CMK (cell line): Measurements from ENCODE around the gene OR8B3.
"Not testable (repeated sequence)": the region's sequence is repeated elsewhere in the genome, so short reads cannot be mapped to it uniquely, and the experiment has no call there.

Source experiments
- DNase-seq: peaks from one replicate; pipeline ENCODE4 v3.0.0-alpha.2; 2010; ENCODE audit warnings: low read depth

Gene OR8B3

GRCh38 chr11:124398924-124399323, at the start of gene OR8B3:
Gene OR8B3, minus strand, starts transcription at chr11:124399024. Its CDS starts 1,673 bp downstream, at chr11:124397351.
- no peak for DNase-seq

DNA sequence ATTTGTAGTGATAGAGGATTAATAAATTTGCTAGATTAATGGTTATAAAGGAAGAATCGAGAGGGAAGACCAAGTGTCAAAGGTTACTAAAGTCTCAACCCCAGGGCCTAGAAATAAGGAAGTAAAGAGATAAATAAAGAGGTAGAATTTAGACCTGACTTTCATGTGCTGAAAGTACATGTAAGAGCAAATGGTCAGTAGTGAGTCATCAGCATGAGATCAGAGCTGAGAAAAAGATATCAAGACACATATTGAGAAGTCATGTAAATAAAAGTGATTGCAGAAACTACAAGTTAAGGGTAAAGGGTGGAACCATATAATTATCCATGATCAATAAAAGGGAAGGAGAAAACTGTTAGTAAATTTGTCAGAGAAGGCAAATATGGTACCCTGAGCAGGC, 48.1 kb upstream of the OR8B3 start:
- no peak for DNase-seq

- no peak for DNase-seq
These were observed 46.9 kb upstream of the OR8B3 start, which contains the start of gene OR8B8 for GRCh38 chr11:124445646-124446150. Gene OR8B8, minus strand, starts transcription at chr11:124445696. Its CDS starts 4,611 bp downstream, at chr11:124441085.

DNA sequence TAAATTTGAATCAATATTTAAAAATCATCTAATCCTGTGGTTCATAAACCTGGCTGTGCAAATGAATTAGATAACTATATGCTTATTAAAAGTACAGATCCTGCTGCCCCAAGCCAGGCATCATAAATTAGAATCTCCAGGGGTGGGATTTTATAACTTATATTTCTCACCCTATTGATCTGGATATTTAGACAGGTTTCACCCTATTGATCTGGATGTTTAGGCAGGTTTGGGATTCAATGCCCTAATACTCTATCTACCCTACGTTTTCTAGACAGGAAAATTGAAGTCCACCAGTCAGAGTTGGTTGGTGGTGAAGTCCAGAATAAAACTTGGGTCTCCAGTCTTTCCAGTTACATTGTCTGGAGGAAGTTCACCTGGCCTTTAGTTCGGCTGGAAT, 44.0 kb upstream of the OR8B3 start:
- DNase-seq: no peak

- DNase-seq: no peak
These were observed 43.6 kb upstream of the OR8B3 start for GRCh38 chr11:124442442-124442841.

DNA sequence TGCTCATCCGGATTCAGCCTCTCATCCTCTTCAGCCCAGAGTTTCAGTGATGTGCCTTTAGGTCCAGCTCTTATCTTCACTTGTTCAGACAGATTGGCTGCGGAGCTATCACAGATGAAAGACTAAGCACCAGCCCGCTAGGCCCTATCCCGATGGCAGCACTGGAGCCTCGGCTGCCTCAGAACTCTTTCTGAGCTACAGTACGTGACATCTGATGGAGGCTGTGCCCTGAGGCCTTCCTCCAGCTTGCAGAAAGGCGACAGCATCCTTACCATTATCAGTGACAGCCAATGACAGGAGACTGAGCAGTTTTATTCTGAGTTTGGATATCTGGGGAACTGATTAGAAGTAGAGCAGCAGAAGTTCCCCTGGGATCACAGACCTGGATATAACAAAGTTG, 42.7 kb upstream of the OR8B3 start:
- DNase-seq: no peak

- DNase-seq: no peak
These were observed 42.3 kb upstream of the OR8B3 start for GRCh38 chr11:124441081-124441480.

DNA sequence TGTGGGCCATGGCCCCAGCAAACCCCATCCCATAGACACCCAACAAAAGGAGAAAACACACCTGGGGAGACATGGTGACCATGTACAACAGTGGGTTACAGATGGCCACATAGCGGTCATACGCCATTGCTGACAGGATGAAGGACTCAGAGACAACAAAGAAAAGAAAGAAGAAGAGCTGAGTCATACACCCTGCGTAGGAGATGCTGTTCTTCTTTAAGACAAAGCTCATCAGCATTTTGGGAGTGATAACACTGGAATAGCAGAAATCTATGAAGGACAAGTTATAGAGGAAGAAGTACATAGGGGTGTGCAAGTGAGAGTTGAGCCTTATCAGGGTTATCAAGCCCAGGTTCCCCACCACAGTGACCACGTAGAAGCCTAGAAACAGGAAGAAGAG, 41.8 kb upstream of the OR8B3 start:
- peak; percentile 26 for DNase-seq

GRCh38 chr11:124434699-124435098, 35.9 kb upstream of the OR8B3 start:
- no peak for DNase-seq

DNA sequence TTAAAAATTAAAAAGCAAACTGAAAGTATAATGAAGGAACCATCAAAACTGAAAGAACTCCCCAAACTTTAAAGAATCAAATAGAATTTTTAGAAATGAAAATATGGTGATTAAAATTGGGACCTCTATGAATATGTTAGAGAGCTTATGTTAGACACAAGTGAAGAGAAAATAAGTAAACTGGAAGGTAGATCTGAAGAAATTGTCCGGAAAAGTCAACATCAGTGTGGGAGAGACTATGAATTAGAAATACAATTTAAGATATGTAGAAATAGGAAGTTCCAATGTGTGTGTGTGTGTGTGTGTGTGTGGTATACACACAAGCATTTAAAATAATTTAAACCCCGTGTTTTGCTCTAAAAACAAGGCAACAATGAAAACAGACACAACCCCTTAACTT, 30.8 kb upstream of the OR8B3 start:
- no peak for DNase-seq

DNA sequence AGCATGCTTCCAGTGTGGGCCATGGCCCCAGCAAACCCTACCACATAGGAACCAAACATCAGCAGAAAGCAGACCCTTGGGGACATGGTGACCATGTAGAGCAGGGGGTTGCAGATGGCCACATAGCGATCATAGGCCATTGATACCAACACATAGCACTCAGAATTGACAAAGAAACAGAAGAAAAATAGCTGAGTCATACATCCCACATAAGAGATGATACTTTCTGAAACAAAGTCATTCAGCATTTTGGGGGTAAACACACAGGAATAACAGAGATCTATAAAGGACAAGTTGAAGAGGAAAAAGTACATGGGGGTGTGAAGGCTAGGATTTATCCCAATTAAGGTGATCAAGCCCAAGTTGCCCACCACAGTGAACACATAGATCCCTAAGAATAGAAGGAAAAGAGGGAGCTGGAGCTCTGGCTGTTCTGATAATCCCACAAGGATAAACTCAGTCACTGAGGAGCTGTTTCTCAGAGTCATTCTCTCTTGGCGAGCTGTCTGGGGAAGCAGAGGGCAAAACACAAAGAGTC, 25.6 kb upstream of the OR8B3 start, which contains the start of gene OR8B4:
OR8B4 (minus strand) TSS at position 488 of the 538 bp plus-strand sequence; CDS start at position 488, 0 bp downstream.
- no peak for DNase-seq

GRCh38 chr11:124421043-124421442, 22.2 kb upstream of the OR8B3 start:
- DNase-seq: no peak

- DNase-seq: no peak
These were observed 16.6 kb upstream of the OR8B3 start for GRCh38 chr11:124415356-124415923.

DNA sequence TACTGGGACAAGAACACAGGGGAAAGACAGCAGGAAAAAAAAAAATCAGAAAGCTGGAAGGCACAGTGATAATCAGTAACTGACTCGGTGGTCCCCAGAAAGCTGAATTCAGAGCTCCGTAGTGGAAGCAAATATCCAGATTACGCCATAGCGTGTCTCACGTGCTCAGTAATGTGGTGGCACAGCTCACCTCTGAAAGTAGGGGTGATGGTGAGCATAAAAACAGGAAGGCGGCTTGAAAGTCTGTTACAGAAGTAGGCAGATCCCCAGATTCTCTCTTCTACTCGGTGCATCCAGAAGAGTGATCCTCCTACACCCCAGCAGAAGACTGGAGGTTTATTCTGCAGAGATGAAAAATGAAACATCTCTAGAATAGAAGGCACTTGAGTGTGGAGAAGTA, 11.1 kb upstream of the OR8B3 start:
- DNase-seq: no peak

- DNase-seq: no peak
These were observed 6.8 kb upstream of the OR8B3 start for GRCh38 chr11:124405581-124405980.

GRCh38 chr11:124403186-124403585, 4.4 kb upstream of the OR8B3 start:
- not testable (repeated sequence) for DNase-seq

GRCh38 chr11:124402326-124402922, 3.6 kb upstream of the OR8B3 start:
- DNase-seq: peak; percentile 33

GRCh38 chr11:124396847-124397246, 2.0 kb downstream of the OR8B3 start:
- DNase-seq: not testable (repeated sequence)

- DNase-seq: no peak
These were observed 4.4 kb downstream of the OR8B3 start for GRCh38 chr11:124394408-124394807.

- no peak for DNase-seq
These were observed 14.4 kb downstream of the OR8B3 start, which contains the start of gene OR8B2 for GRCh38 chr11:124384399-124384798. Gene OR8B2, minus strand, starts transcription at chr11:124384499. Its CDS starts 1,156 bp downstream, at chr11:124383343.

DNA sequence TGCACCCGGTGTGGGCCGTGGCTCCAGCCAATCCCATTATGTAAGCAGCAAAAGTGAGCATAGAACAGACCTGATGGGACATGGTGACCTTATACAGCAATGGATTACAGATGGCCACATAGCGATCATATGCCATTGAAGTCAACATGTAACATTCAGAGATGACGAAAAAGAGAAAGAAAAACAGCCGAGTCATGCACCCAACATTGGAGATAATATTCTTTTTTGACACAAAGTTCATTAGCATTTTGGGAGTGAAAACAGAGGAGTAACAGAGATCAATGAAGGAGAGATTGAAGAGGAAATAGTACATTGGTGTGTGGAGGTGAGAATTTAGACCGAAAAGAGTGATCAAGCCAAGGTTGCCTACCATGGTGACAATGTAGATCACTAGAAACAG, 16.0 kb downstream of the OR8B3 start:
- not testable (repeated sequence) for DNase-seq

DNA sequence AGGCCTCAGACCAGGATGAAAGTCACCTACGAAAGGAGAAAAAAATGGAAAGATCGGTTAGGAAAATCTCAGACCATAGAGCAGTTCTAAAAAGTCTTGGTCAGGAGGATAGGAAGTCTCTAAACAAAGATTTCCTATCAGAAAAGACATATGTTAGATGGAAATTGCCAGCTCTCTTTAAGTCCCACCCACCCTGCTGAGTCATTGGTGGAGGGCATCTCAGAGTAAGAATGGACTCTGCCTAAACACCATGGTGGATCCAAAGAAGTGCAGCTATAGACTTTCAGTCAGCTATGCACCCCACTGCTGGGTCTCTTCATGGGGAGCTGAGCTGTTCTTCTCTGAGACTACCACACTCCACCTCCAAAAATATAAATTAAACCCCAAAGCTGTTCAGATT, 18.2 kb downstream of the OR8B3 start:
- DNase-seq: no peak

GRCh38 chr11:124376280-124376679, 22.5 kb downstream of the OR8B3 start:
- no peak for DNase-seq
